K562 (cell line): Measurements from ENCODE around the gene TMEM273. TPM values are rescaled to one million over a fixed set of nuclear protein-coding genes. Genes with fewer than 3 reads are reported as not detected.

Source experiments
- CBFA2T3 ChIP-seq: fragments of 450-650 bp; IDR thresholded peaks from 2 replicates; pipeline ENCODE4 v1.6.1; 2017
- CTBP1 ChIP-seq: fragments of 450-650 bp; IDR thresholded peaks from 2 replicates; pipeline ENCODE4 v1.6.1; 2016; ENCODE audit warnings: borderline replicate concordance
- DDX20 ChIP-seq: fragments of 450-650 bp; IDR thresholded peaks from 2 replicates; pipeline ENCODE4 v1.6.1; 2016; ENCODE audit warnings: missing genetic modification characterization, low read depth, mild to moderate bottlenecking, missing compliant biosample characterization, moderate library complexity
- E2F8 ChIP-seq: fragments of 450-650 bp; IDR thresholded peaks from 2 replicates; pipeline ENCODE4 v1.7.1; 2018; ENCODE audit warnings: mild to moderate bottlenecking, low read depth; ENCODE audit not compliant: partially characterized antibody
- FOXA3 ChIP-seq, 2 experiments: fragments of 450-650 bp in 1 of 2; sonication (generic) in 1 of 2; formaldehyde crosslinking; IDR thresholded peaks in 1 of 2; conservative IDR thresholded peaks in 1 of 2; 2 replicates each; pipeline versions ENCODE4 v1.4.0 to v1.8.0; 2020 to 2022; ENCODE audit warnings: mild to moderate bottlenecking in 2 of 2, missing genetic modification reagents in 1 of 2
- GTF2F1 ChIP-seq: IDR thresholded peaks from 2 replicates; pipeline ENCODE4 v1.6.1; 2011; ENCODE audit warnings: low read depth, low read length, improper control_type of control experiment
- IRF9 ChIP-seq: fragments of 450-650 bp; IDR thresholded peaks from 2 replicates; pipeline ENCODE4 v1.6.1; 2016; ENCODE audit warnings: missing biosample characterization, missing genetic modification characterization
- JUND ChIP-seq, 2 experiments: IDR thresholded peaks; 2 replicates in 1 of 2; 3 replicates in 1 of 2; pipeline ENCODE4 v1.6.1; 2011; ENCODE audit warnings: borderline replicate concordance in 2 of 2, low read depth in 2 of 2, low read length in 2 of 2, improper control_type of control experiment in 1 of 2, missing biosample characterization in 1 of 2, missing genetic modification characterization in 1 of 2, missing genetic modification reagents in 1 of 2
- KLF1 ChIP-seq: fragments of 450-650 bp; IDR thresholded peaks from 2 replicates; pipeline ENCODE4 v1.6.1; 2016; ENCODE audit warnings: missing genetic modification characterization, missing compliant biosample characterization
- RBM25 ChIP-seq: fragments of 200-400 bp; formaldehyde crosslinking; IDR thresholded peaks from 2 replicates; pipeline ENCODE4 v1.6.1; 2018; ENCODE audit warnings: low read length, low read depth, moderate library complexity; ENCODE audit not compliant: severe bottlenecking
- RNF219 ChIP-seq: fragments of 250-450 bp; sonication (Bioruptor Pico); IDR thresholded peaks from 2 replicates; pipeline ENCODE4 v1.5.0; 2022; ENCODE audit warnings: mild to moderate bottlenecking
- SAP30 ChIP-seq: fragments of 200-600 bp; sonication (generic); IDR thresholded peaks from 2 replicates; pipeline ENCODE4 v1.6.1; 2012; ENCODE audit warnings: borderline replicate concordance, low read depth, mild to moderate bottlenecking, moderate library complexity, low read length, control low read depth, inconsistent platforms; ENCODE audit not compliant: insufficient read depth, poor library complexity, severe bottlenecking
- SMARCC2 ChIP-seq: fragments of 450-650 bp; IDR thresholded peaks from 2 replicates; pipeline ENCODE4 v1.6.1; 2017; ENCODE audit warnings: antibody characterized with exemption, moderate library complexity, mild to moderate bottlenecking, low read depth
- UBTF ChIP-seq, 2 experiments: IDR thresholded peaks; 2 replicates each; pipeline ENCODE4 v1.6.1; 2012; ENCODE audit warnings: improper control_type of control experiment in 2 of 2, low read depth in 2 of 2, low read length in 2 of 2, borderline replicate concordance in 1 of 2
- ZNF384 ChIP-seq: IDR thresholded peaks from 2 replicates; pipeline ENCODE4 v1.6.1; 2012; ENCODE audit warnings: low read depth, low read length, improper control_type of control experiment
- polyA plus RNA-seq, 8 experiments: library from polyadenylated mRNA; depleted of rRNA in 4 of 8; stranded (reverse) in 5 of 8; unstranded in 3 of 8; fragments of >200 nt; fragmentation: Nextera tagmentation in 2 of 8; fragmentation: Illumina TruSeq in 1 of 8; extraction: Ambion mirVana in 2 of 8; extraction: Trizol in 1 of 8; gene quantifications; 2 replicates each; pipeline versions ENCODE4 v1.2.1 to v1.2.3, GENCODE V29; 2011 to 2014; ENCODE audit warnings: inconsistent platforms in 1 of 8, missing spikeins in 1 of 8
- total RNA-seq, 7 experiments: library from RNA; depleted of rRNA in 6 of 7; stranded (reverse); fragments of >200 nt in 6 of 7; fragmentation: Illumina TruSeq in 2 of 7; extraction: Trizol in 2 of 7; gene quantifications; 2 replicates each; pipeline versions ENCODE4 v1.2.1 to v1.2.3, GENCODE V29; 2011 to 2021; ENCODE audit warnings: low replicate concordance in 1 of 7

Gene TMEM273
- total and polyA plus RNA-seq, 9 of the 15 experiments (the other 6 are each of a cell fraction or from before 2014, with no cell fraction given): 39.2 to 131 (median 95.6) TPM

GRCh38 chr10:49184642-49185111 lies 3.5 kb downstream of the TMEM273 start (continued):
- 0 out of 2 replicates have a peak, but pooled peaks have one; percentile 31 for TF ChIP-seq RNF219 (CRISPR knock-in tag)
- no peak for TF ChIP-seq KLF1 (tag)
- TF ChIP-seq SMARCC2: peak; percentile 20; the same call in 1 of the 2 replicates
- TF ChIP-seq RBM25: no peak
- peak; percentile 13; the same call in 1 of the 2 replicates for TF ChIP-seq DDX20 (tag)
- no peak for TF ChIP-seq GTF2F1
- 0 out of 2 replicates have a peak, but pooled peaks have one; percentile 14 for TF ChIP-seq CBFA2T3
- no peak for TF ChIP-seq E2F8
- TF ChIP-seq IRF9 (tag): no peak
- TF ChIP-seq FOXA3 (CRISPR knock-in tag; conservative IDR thresholded peaks at IDR 0.05 in 1 of 2, IDR thresholded peaks at IDR 0.05 in 1 of 2): no peak
- no peak; the same call in 1 of the 2 replicates for TF ChIP-seq CTBP1
- no peak for TF ChIP-seq ZNF384
- no peak for TF ChIP-seq JUND (IDR thresholded peaks at IDR 0.05; ENCODE audit: borderline replicate concordance, low read depth, low read length)
- TF ChIP-seq JUND (tag; IDR thresholded peaks at IDR 0.05; ENCODE audit: borderline replicate concordance, low read depth, low read length): no peak; the same call in 2 of the 3 replicates
- no peak for TF ChIP-seq SAP30
- TF ChIP-seq UBTF (IDR thresholded peaks at IDR 0.05; ENCODE audit: borderline replicate concordance in 1 of 2, low read depth in 2 of 2, low read length in 2 of 2): peak; percentile 36 to 52; a peak in 1 of 4 replicates
